MCF 10A (cell line): ENCODE measurements around the gene TRAPPC3. TPM values are rescaled to one million over a fixed set of nuclear protein-coding genes. Genes with fewer than 3 reads are reported as not detected.

Source experiments
- BruUV-seq: library from RNA; stranded (reverse); fragments of 400-500 nt; replicated peaks from 2 replicates; lab custom pipeline; 2021; lab: Mats Ljungman, UMichigan
- CTCF ChIA-PET: fragments of 300-600 bp; sonication (Branson Sonifier 250); formaldehyde crosslinking; extraction: SDS; loops from one replicate; lab custom pipeline; 2021; ENCODE audit warnings: antibody characterized with exemption, inconsistent platforms; lab: Yijun Ruan, JAX
- POLR2A ChIA-PET: fragments of 300-600, 350-650 bp; sonication (Branson Sonifier 250); formaldehyde crosslinking; extraction: SDS; loops from one replicate; lab custom pipeline; 2020; ENCODE audit warnings: antibody characterized with exemption, inconsistent platforms; lab: Yijun Ruan, JAX
- DNase-seq: peaks from one replicate; pipeline ENCODE4 v3.0.0-alpha.2; 2018; ENCODE audit not compliant: unreplicated experiment
- H3K27ac Mint-ChIP-seq: one replicate; pipeline ENCODE4 v1.8.0; 2022; ENCODE audit warnings: mild to moderate bottlenecking, low read depth, mixed read lengths; ENCODE audit not compliant: unreplicated experiment
- H3K27me3 Mint-ChIP-seq: one replicate; pipeline ENCODE4 v1.8.0; 2022; ENCODE audit warnings: mixed read lengths; ENCODE audit not compliant: insufficient read depth, unreplicated experiment
- H3K36me3 Mint-ChIP-seq: one replicate; pipeline ENCODE4 v1.8.0; 2022; ENCODE audit warnings: mild to moderate bottlenecking, moderate library complexity, mixed read lengths; ENCODE audit not compliant: insufficient read depth, unreplicated experiment
- H3K4me1 Mint-ChIP-seq: one replicate; pipeline ENCODE4 v1.8.0; 2022; ENCODE audit warnings: mixed read lengths; ENCODE audit not compliant: insufficient read depth, unreplicated experiment
- H3K4me3 Mint-ChIP-seq: one replicate; pipeline ENCODE4 v1.8.0; 2022; ENCODE audit warnings: mild to moderate bottlenecking, moderate library complexity, mixed read lengths; ENCODE audit not compliant: unreplicated experiment
- H3K9me3 Mint-ChIP-seq: one replicate; pipeline ENCODE4 v1.8.0; 2022; ENCODE audit warnings: mixed read lengths; ENCODE audit not compliant: unreplicated experiment
- CTCF ChIP-seq: fragments of 200-600 bp; IDR thresholded peaks from one replicate; pipeline ENCODE4 v1.8.0; 2022; ENCODE audit warnings: antibody characterized with exemption, mild to moderate bottlenecking; ENCODE audit not compliant: unreplicated experiment
- intact Hi-C: fragments of 100-400 bp; cut with micrococcal nuclease; formaldehyde crosslinking; loops from 2 replicates; pipeline ENCODE4 v1.14.1; 2022
- total RNA-seq: library from RNA; stranded (reverse); gene quantifications from 2 replicates; pipeline ENCODE4 v1.2.3, GENCODE V29; 2022

TRAPPC3 gene
- total RNA-seq, 1 experiment from 2014 or later: 72.8 TPM

- ChIA-PET CTCF (interaction anchor here (0.5 to 1.5 kb wide), 6 partner anchors 36 to 122 kb away, joined by 3 to 5 read pairs (median 4); no protein-coding TSS in a partner anchor), POLR2A (no interaction called here)
- intact Hi-C loops: loop anchor here (2.0 kb wide), 1 partner anchor 37 kb away; no protein-coding TSS in a partner anchor
- Mint-ChIP-seq H3K27ac (peak overlapping the region; percentile 63), H3K4me3 (no peak overlapping the region), H3K27me3 (no peaks in the 10 kb centered on the region), H3K4me1 (no peaks in the 10 kb centered on the region), H3K36me3 (peaks cover 6% of the 10 kb centered on the region), H3K9me3 (no peaks in the 10 kb centered on the region)
- BruUV-seq: no TSS peak
- no peak for DNase-seq
- TF ChIP-seq CTCF: no peak
Observed at GRCh38 chr1:36097693-36098585, 51.3 kb downstream of the TRAPPC3 start.

GRCh38 chr1:36096500-36097432 lies 52.5 kb downstream of the TRAPPC3 start:
- peak; percentile 25 for TF ChIP-seq CTCF
- peaks cover 9% of the 10 kb centered on the region for H3K36me3 Mint-ChIP-seq
- no peak overlapping the region for H3K27ac Mint-ChIP-seq
- H3K4me1 Mint-ChIP-seq: no peaks in the 10 kb centered on the region
- intact Hi-C loops: no loop called here
- POLR2A ChIA-PET: interaction anchor here (0.7 to 0.8 kb wide), 2 partner anchors 21 to 92 kb away, joined by 3 to 4 read pairs; no protein-coding TSS in a partner anchor
- peak; percentile 16 for DNase-seq
- CTCF ChIA-PET: interaction anchor here (0.7 to 1.5 kb wide), 5 partner anchors 10 to 210 kb away, joined by 3 to 5 read pairs (median 3); no protein-coding TSS in a partner anchor
- H3K9me3 Mint-ChIP-seq: no peaks in the 10 kb centered on the region
- H3K27me3 Mint-ChIP-seq: no peaks in the 10 kb centered on the region
- H3K4me3 Mint-ChIP-seq: no peak overlapping the region
- no TSS peak for BruUV-seq

- intact Hi-C loops: no loop called here
- ChIA-PET CTCF (interaction anchor here (0.6 to 1.5 kb wide), 9 partner anchors 9 to 270 kb away, joined by 3 to 5 read pairs (median 3); partner anchors contain the start of gene TRAPPC3), POLR2A (interaction anchor here (0.8 to 1.5 kb wide), 4 partner anchors 22 to 92 kb away, joined by 3 to 4 read pairs (median 4); no protein-coding TSS in a partner anchor)
- no peak for DNase-seq
- Mint-ChIP-seq H3K36me3 (peaks cover 17% of the 10 kb centered on the region), H3K4me1 (no peaks in the 10 kb centered on the region), H3K27ac (no peak overlapping the region), H3K4me3 (no peak overlapping the region), H3K27me3 (no peaks in the 10 kb centered on the region), H3K9me3 (no peaks in the 10 kb centered on the region)
- BruUV-seq: no TSS peak
- no peak for TF ChIP-seq CTCF
Observed at GRCh38 chr1:36095760-36096405, 53.4 kb downstream of the TRAPPC3 start.
